Testis (tissue), 2 donors: ENCODE results near the gene SAPCD2.

ENCODE experiments used
- CTCF ChIP-seq, 3 experiments: fragments of 450-650 bp in 2 of 3; fragments of 200-600 bp in 1 of 3; sonication (generic) in 1 of 3; IDR thresholded peaks; one replicate each; pipeline ENCODE4 v1.5.1; 2016 to 2019; ENCODE audit warnings: antibody characterized with exemption in 3 of 3, mild to moderate bottlenecking in 2 of 3, moderate library complexity in 1 of 3
- POLR2A ChIP-seq: fragments of 450-650 bp; IDR thresholded peaks from one replicate; pipeline ENCODE4 v1.6.1; 2017; ENCODE audit warnings: antibody characterized with exemption, mild to moderate bottlenecking, moderate library complexity

- TF ChIP-seq CTCF (IDR thresholded peaks at IDR 0.05) = no peak
- TF ChIP-seq POLR2A = no peak
Observed at GRCh38 chr9:137074657-137075274, 4.4 kb upstream of the SAPCD2 start.
